GM12878 (cell line): ENCODE measurements around the gene RPLP1.

Experiments
- ATF3 ChIP-seq: IDR thresholded peaks from 2 replicates; pipeline ENCODE4 v1.6.1; 2011; ENCODE audit warnings: low read depth, mild to moderate bottlenecking, low read length, moderate library complexity, borderline replicate concordance; ENCODE audit errors: extremely low read depth
- BACH1 ChIP-seq: fragments of 450-650 bp; IDR thresholded peaks from 2 replicates; pipeline ENCODE4 v1.6.1; 2017; ENCODE audit warnings: mild to moderate bottlenecking, borderline replicate concordance
- CTCF ChIP-seq, 3 experiments: IDR thresholded peaks in 2 of 3; conservative IDR thresholded peaks in 1 of 3; 2 replicates each; pipeline ENCODE4 v1.5.1; 2011; ENCODE audit warnings: low read depth in 3 of 3, low read length in 3 of 3, mild to moderate bottlenecking in 3 of 3, control low read depth in 2 of 3, moderate library complexity in 2 of 3, inconsistent platforms in 1 of 3, mixed read lengths in 1 of 3; ENCODE audit not compliant: control insufficient read depth in 2 of 3, insufficient read depth in 1 of 3; ENCODE audit errors: extremely low read depth in 1 of 3
- PAX5 ChIP-seq: IDR thresholded peaks from 2 replicates; pipeline ENCODE4 v1.6.1; 2011; ENCODE audit warnings: low read depth, low read length, borderline replicate concordance
- RAD21 ChIP-seq: IDR thresholded peaks from 2 replicates; pipeline ENCODE4 v1.6.1; 2011; ENCODE audit warnings: mild to moderate bottlenecking, low read depth, low read length, moderate library complexity; ENCODE audit not compliant: insufficient read depth
- ZNF274 ChIP-seq: IDR thresholded peaks from one replicate; pipeline ENCODE4 v1.8.0; 2011; ENCODE audit not compliant: insufficient read length, insufficient read depth

- TF ChIP-seq CTCF (IDR thresholded peaks at IDR 0.05 in 2 of 3, conservative IDR thresholded peaks at IDR 0.05 in 1 of 3; ENCODE audit: control insufficient read depth in 2 of 3, extremely low read depth in 1 of 3, insufficient read depth in 1 of 3, low read depth in 3 of 3, low read length in 3 of 3) (no peak), RAD21 (no peak), ATF3 (no peak), ZNF274 (no peak), PAX5 (no peak), BACH1 (no peak)
Observed at GRCh38 chr15:69460481-69460880, 7.9 kb downstream of the RPLP1 start.
